Skin epidermis (tissue), 12 donors: Measurements from ENCODE around the gene AMBRA1.

Experiments used
- H3K27ac ChIP-seq, 21 experiments: fragments of 200-600 bp; sonication (generic) in 11 of 21; one replicate each; pipeline ENCODE4 v1.5.0; 2020; ENCODE audit warnings: mild to moderate bottlenecking in 3 of 21, inconsistent platforms in 2 of 21, moderate library complexity in 2 of 21
- H3K4me3 ChIP-seq, 7 experiments: fragments of 200-600 bp; sonication (generic) in 2 of 7; one replicate each; pipeline ENCODE4 v1.5.0; 2020; ENCODE audit warnings: inconsistent platforms in 2 of 7, mild to moderate bottlenecking in 2 of 7, moderate library complexity in 1 of 7

AMBRA1 gene

GRCh38 chr11:46489656-46490560 lies 103.9 kb downstream of the AMBRA1 start:
- Histone ChIP-seq H3K4me3 (no peak overlapping the region), H3K27ac (no peak overlapping the region)

GRCh38 chr11:46485856-46486443 lies 107.9 kb downstream of the AMBRA1 start:
- no peak overlapping the region for H3K4me3 ChIP-seq
- no peak overlapping the region for H3K27ac ChIP-seq

- H3K4me3 ChIP-seq = no peak overlapping the region
Measured at GRCh38 chr11:46484101-46484500, 109.7 kb downstream of the AMBRA1 start.

GRCh38 chr11:46480909-46481308 lies 112.9 kb downstream of the AMBRA1 start:
- Histone ChIP-seq H3K4me3 (no peak overlapping the region), H3K27ac (no peak overlapping the region)

More at GRCh38 chr11:46484101-46484500, 109.7 kb downstream of the AMBRA1 start:
- no peak overlapping the region for H3K27ac ChIP-seq

- H3K4me3 ChIP-seq = no peak overlapping the region
Measured at GRCh38 chr11:46480166-46480726, 113.6 kb downstream of the AMBRA1 start.

GRCh38 chr11:46479601-46480000 lies 114.2 kb downstream of the AMBRA1 start:
- Histone ChIP-seq H3K27ac (no peak overlapping the region), H3K4me3 (no peak overlapping the region)

More at GRCh38 chr11:46480166-46480726, 113.6 kb downstream of the AMBRA1 start:
- no peak overlapping the region for H3K27ac ChIP-seq

GRCh38 chr11:46478196-46478595 lies 115.6 kb downstream of the AMBRA1 start:
- no peak overlapping the region for H3K27ac ChIP-seq
- no peak overlapping the region for H3K4me3 ChIP-seq

- H3K27ac ChIP-seq = no peak overlapping the region
- H3K4me3 ChIP-seq = no peak overlapping the region
Measured at GRCh38 chr11:46477136-46477535, 116.7 kb downstream of the AMBRA1 start.

- no peak overlapping the region for H3K27ac ChIP-seq
- H3K4me3 ChIP-seq = no peak overlapping the region
Measured at GRCh38 chr11:46475926-46476545, 117.8 kb downstream of the AMBRA1 start.

- Histone ChIP-seq H3K4me3 (no peak overlapping the region), H3K27ac (no peak overlapping the region)
Measured at GRCh38 chr11:46475051-46475925, 118.5 kb downstream of the AMBRA1 start.

- Histone ChIP-seq H3K27ac (peak overlapping the region in 2 of 21 experiments; percentile 3 to 10), H3K4me3 (no peak overlapping the region)
Measured at GRCh38 chr11:46472662-46472994, 121.2 kb downstream of the AMBRA1 start.

- Histone ChIP-seq H3K4me3 (no peak overlapping the region), H3K27ac (no peak overlapping the region)
Measured at GRCh38 chr11:46471943-46472661, 121.7 kb downstream of the AMBRA1 start.

GRCh38 chr11:46469926-46470325 lies 123.9 kb downstream of the AMBRA1 start:
- H3K4me3 ChIP-seq = no peak overlapping the region
- no peak overlapping the region for H3K27ac ChIP-seq

- H3K4me3 ChIP-seq = no peak overlapping the region
- no peak overlapping the region for H3K27ac ChIP-seq
Measured at GRCh38 chr11:46465683-46466082, 128.1 kb downstream of the AMBRA1 start.

GRCh38 chr11:46463701-46464421 lies 130.0 kb downstream of the AMBRA1 start:
- Histone ChIP-seq H3K27ac (peak overlapping the region in 1 of 21 experiments; percentile 2), H3K4me3 (no peak overlapping the region)

- H3K27ac ChIP-seq = peak overlapping the region in 2 of 21 experiments; percentile 15 to 18
- no peak overlapping the region for H3K4me3 ChIP-seq
Measured at GRCh38 chr11:46461461-46461927, 132.3 kb downstream of the AMBRA1 start.

GRCh38 chr11:46458491-46458890 lies 135.3 kb downstream of the AMBRA1 start:
- Histone ChIP-seq H3K27ac (no peak overlapping the region), H3K4me3 (no peak overlapping the region)
